HG02759 (cell line): ENCODE measurements around the gene NFE2L1.

Experiments used
- ATAC-seq: cut with Tn5 transposase; IDR thresholded peaks from one replicate; pipeline ENCODE4 v1.9.1; 2021; ENCODE audit warnings: mild to moderate bottlenecking, moderate library complexity; ENCODE audit not compliant: unreplicated experiment

NFE2L1 gene

GRCh38 chr17:48046296-48046695, 1.9 kb upstream of the NFE2L1 start:
- ATAC-seq: no peak

GRCh38 chr17:48047113-48047740, 932 bp upstream of the NFE2L1 start:
- no peak for ATAC-seq

DNA sequence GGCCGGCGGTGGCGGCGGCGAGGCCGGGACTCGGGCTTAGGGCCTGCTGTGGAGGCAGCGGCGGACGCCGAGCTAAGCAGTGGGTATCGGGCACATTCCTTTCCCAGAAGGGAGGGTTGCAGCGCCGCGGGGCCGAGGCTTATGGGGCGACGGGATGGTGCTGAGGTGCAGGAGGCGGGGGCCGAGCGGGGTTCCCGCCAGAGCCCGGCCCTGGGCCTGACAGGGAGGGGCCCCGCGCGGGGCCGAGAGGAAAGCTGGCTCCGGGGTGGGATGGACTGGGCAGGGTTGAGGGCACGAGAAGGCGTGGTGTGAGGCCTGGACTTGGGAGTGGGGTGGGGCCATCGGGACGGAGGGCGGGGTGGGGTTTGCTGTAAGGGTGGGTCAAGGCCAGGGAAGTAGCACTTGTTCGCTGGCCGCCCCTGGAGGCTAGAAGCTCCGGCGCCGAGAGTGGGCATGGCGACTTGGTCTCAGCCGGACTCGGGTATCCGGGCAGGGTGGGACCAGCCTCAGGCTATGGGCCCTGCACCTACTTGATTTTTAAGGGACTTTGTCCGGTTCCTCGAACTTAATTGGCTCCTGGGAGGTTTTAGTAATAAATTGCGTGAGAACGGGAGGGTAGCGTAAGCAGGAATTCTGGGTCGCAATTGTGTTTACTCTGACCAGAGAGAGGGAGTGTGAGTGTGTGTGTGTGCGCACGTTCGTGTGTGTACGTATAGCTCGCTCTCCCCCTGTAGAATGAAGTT, 396 bp downstream of the NFE2L1 start:
- peak; percentile 41 for ATAC-seq

DNA sequence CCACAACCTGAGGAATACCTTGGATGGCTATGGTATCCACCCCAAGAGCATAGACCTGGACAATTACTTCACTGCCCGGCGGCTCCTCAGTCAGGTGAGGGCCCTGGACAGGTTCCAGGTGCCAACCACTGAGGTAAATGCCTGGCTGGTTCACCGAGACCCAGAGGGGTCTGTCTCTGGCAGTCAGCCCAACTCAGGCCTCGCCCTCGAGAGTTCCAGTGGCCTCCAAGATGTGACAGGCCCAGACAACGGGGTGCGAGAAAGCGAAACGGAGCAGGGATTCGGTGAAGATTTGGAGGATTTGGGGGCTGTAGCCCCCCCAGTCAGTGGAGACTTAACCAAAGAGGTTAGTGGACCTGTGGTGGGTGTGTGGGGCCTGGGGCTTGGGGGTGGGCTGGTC, 3.1 kb downstream of the NFE2L1 start:
- ATAC-seq: no peak

- no peak for ATAC-seq
These were observed 3.7 kb downstream of the NFE2L1 start for GRCh38 chr17:48051706-48052486.

DNA sequence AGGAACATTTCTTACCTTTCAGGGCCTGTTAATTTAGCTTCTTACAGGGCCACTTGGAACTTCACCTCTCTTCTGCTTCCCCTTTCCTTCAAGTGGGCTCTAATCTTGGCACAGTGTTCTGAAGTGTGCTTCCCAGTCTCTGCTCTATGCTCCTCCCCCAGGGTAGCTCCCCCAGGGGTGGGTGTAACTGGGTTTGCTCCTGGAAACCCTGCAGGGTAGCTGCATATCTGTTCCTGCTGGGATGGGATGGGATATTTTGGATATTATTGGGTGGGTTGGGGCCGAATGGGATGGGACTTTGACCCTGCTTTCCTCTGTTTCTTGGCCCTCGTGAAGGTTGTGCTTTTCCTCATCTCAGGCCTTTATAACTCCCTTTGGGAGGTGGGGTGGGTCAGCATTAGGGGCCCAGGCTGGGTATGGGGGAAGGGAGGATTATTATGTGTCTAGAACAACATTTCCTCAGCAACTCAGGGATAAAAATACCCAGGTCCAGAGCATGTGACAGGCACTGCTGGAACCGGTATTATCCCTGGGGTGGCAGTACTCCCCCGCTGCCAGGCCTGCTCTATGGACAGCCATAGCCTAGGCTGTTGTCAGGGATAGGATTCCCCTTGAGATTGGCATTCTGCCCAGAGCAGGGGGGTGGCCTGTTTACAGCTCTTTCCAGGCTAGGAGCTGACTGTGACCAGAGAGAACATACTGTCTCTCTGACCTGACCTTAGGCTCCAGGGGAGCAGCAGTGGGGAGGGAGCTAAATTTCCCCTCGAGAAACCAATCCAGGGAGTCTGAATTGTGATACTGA, 5.0 kb downstream of the NFE2L1 start:
- ATAC-seq: no peak

GRCh38 chr17:48053758-48054237, 5.6 kb downstream of the NFE2L1 start:
- ATAC-seq: no peak

GRCh38 chr17:48054238-48055185, 6.4 kb downstream of the NFE2L1 start:
- ATAC-seq: no peak

DNA sequence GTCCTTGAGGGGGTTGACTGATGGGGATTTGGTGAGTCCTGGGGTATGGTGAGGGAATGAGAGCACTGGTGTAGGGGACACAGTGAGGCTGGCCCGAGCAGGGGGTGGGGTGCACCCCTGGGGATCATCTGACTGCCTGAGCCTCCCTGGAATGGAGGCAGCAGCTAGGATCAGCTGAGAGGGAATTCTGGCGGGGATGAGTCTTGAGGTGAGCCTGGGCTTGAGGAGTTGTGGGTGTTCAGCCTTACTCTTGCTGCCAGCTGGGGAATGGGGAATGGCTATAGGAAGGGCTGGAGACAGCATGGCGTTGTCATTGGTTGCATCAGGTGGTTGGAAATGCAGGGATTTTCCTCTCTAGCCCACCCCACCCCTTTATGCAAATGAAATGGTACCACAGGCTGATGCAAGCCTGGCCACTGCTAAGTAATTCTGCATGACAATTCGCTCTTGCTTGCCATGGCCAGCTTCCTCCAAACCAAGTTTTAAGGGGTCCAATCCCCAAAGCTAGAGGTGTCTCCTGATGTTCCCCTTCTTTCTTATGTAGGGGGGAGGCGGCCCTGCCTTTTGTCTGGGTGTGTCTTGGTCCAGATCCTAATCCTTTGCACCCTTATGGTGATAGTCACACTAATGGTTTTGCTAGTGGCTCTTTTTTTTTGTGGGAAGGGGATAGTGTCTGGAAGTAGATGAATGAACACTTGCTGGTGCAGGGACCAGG, 7.5 kb downstream of the NFE2L1 start:
- ATAC-seq: peak; percentile 68

- no peak for ATAC-seq
These were observed 8.1 kb downstream of the NFE2L1 start for GRCh38 chr17:48056246-48056745.

- ATAC-seq: no peak
These were observed 8.7 kb downstream of the NFE2L1 start for GRCh38 chr17:48056879-48057278.

DNA sequence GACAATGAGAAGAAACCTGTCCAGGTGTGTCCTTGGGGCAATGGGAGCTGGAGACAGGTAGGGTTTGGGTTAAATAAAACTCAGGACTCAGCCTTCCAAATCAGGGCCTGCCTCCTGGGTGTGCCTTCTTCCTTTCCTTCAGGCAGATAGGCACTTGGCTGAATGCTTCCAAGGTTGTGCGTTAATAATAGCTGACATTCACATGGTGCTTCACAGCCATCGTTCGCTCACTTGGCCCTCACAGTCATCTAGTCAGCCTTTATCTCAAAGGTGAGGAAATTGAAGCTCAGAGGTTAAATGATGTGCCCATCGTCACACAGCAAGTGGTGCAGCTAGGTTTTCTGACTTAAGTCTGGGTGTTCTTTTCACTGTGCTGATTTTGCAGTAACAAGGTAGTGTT, 9.5 kb downstream of the NFE2L1 start:
- ATAC-seq: no peak

DNA sequence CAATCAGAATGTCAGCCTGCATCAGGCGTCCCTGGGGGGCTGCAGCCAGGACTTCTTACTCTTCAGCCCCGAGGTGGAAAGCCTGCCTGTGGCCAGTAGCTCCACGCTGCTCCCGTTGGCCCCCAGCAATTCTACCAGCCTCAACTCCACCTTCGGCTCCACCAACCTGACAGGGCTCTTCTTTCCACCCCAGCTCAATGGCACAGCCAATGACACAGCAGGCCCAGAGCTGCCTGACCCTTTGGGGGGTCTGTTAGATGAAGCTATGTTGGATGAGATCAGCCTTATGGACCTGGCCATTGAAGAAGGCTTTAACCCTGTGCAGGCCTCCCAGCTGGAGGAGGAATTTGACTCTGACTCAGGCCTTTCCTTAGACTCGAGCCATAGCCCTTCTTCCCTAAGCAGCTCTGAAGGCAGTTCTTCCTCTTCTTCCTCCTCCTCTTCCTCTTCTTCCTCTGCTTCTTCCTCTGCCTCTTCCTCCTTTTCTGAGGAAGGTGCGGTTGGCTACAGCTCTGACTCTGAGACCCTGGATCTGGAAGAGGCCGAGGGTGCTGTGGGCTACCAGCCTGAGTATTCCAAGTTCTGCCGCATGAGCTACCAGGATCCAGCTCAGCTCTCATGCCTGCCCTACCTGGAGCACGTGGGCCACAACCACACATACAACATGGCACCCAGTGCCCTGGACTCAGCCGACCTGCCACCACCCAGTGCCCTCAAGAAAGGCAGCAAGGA, 10.4 kb downstream of the NFE2L1 start:
- no peak for ATAC-seq

GRCh38 chr17:48059125-48059668, 11.0 kb downstream of the NFE2L1 start:
- ATAC-seq: no peak

DNA sequence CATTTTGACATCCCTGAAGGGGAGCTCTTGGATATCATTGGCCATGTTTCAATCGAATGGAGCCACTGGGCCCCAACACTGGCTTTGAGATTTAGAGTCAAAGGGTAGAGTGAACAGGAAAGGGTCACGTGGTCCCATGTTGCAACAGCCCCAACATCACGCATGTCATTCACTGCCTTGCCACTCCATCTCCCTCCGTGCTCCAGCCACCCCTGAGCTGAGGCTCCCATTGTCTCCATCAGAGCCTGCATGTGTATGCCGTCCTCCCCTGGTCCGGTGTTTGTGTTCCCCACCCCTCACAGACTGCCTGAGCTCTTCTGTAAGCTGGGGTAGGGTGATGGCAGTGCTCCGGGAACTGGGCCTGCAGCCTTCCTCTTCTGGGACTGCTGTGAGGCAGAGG, 12.1 kb downstream of the NFE2L1 start:
- no peak for ATAC-seq

DNA sequence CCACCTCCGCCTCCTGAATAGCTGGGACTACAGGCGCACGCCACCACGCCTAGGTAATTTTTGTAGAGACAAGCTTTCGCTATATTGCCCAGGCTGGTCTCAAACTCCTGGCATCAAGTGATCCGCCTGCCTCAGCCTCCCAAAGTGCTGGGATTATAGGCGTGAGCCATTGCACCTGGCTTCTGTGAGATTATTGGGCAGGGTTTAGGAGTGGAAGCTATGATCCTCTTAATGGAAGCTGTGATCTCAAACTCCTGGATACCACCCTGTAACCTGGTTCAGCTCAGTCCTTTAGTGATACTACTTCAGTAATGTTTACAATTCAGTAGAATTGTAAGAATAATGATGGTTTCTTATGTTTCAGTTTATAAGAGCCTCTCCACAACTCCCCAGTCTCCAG, 14.1 kb downstream of the NFE2L1 start:
- no peak for ATAC-seq

GRCh38 chr17:48064638-48065037, 16.5 kb downstream of the NFE2L1 start:
- no peak for ATAC-seq

DNA sequence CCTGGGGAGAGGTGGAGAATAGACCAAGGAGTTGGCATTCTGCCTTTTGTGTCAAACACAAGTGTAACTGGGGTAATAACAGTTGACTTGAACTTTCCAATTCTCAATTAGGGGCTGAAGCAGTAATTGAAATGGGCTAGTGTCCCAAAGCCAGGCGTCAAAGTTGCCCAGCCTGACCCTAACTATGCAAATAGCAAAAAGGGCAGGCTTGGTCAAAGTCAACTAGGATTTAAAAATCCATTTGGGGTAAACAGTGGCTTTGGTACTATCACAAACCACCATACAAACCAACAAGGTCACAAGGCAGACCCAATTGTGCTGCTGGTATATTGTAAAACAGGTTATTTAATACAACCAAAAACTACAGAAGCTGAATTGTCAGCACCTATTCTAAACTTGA, 18.0 kb downstream of the NFE2L1 start:
- no peak for ATAC-seq
